ENCODE data around the gene ADISSP. TPM values are rescaled to one million over a fixed set of nuclear protein-coding genes. Genes with fewer than 3 reads are reported as not detected.

Gene ADISSP
- total RNA-seq, 1 experiment from 2014 or later = 80.3 TPM

GRCh38 chr20:3716195-3716834 is 51.2 kb downstream of the ADISSP start:
- H3K27ac ChIP-seq (ENCODE audit: low read depth, low read length, poor library complexity, severe bottlenecking) = no peak overlapping the region
- no peak overlapping the region for H3K4me3 ChIP-seq (ENCODE audit: low read depth, low read length, poor library complexity, severe bottlenecking)
- intact Hi-C loops (cut with micrococcal nuclease; ENCODE audit: unreplicated experiment) = loop anchor here (2.0 to 5.0 kb wide), 2 partner anchors 51 to 368 kb away; partner anchors contain the start of gene ADISSP
- no peaks in the 10 kb centered on the region for H3K36me3 ChIP-seq (ENCODE audit: insufficient read depth, low read length, poor library complexity, severe bottlenecking)
- peaks cover 4% of the 10 kb centered on the region for H3K27me3 ChIP-seq (replicated peaks; ENCODE audit: insufficient read depth, low read depth, low read length, poor library complexity)
- DNase-seq (ENCODE audit: low spot score) = peak; percentile 72
- ChIA-PET POLR2A (ENCODE audit: low non-redundant PET) (no interaction called here), CTCF (interaction anchor here (0.5 to 1.2 kb wide), 4 partner anchors 51 to 399 kb away, joined by 3 to 5 read pairs (median 4); partner anchors contain the start of genes ADISSP, AP5S1 and SPEF1)
- H3K4me1 ChIP-seq (ENCODE audit: insufficient read depth, low read length, poor library complexity, severe bottlenecking) = no peaks in the 10 kb centered on the region
- no peaks in the 10 kb centered on the region for H3K9me3 ChIP-seq (ENCODE audit: low read depth, low read length, poor library complexity, severe bottlenecking)
- no TSS peak for BruUV-seq (replicated peaks)
- TF ChIP-seq EZH2 (IDR thresholded peaks at IDR 0.05; ENCODE audit: borderline replicate concordance, low read depth, low read length, poor library complexity, severe bottlenecking) = no peak
- TF ChIP-seq CTCF (conservative IDR thresholded peaks at IDR 0.05; ENCODE audit: low read depth, low read length) = peak; percentile 88

- Histone ChIP-seq H3K27ac (ENCODE audit: low read depth, low read length, poor library complexity, severe bottlenecking) (no peak overlapping the region), H3K27me3 (replicated peaks; ENCODE audit: insufficient read depth, low read depth, low read length, poor library complexity) (no peaks in the 10 kb centered on the region), H3K4me3 (ENCODE audit: low read depth, low read length, poor library complexity, severe bottlenecking) (no peak overlapping the region), H3K4me1 (ENCODE audit: insufficient read depth, low read length, poor library complexity, severe bottlenecking) (no peaks in the 10 kb centered on the region), H3K9me3 (ENCODE audit: low read depth, low read length, poor library complexity, severe bottlenecking) (no peaks in the 10 kb centered on the region), H3K36me3 (ENCODE audit: insufficient read depth, low read length, poor library complexity, severe bottlenecking) (no peaks in the 10 kb centered on the region)
- intact Hi-C loops (cut with micrococcal nuclease; ENCODE audit: unreplicated experiment) = loop anchor here (5.0 kb wide), 2 partner anchors 152 to 497 kb away; no protein-coding TSS in a partner anchor
- no peak for DNase-seq (ENCODE audit: low spot score)
- ChIA-PET POLR2A (ENCODE audit: low non-redundant PET) (interaction anchor here (0.6 kb wide), 1 partner anchor 33 kb away, joined by 3 read pairs; no protein-coding TSS in a partner anchor), CTCF (interaction anchor here (1.1 kb wide), 1 partner anchor 67 kb away, joined by 3 read pairs; the partner anchor contains the start of gene SPEF1)
- BruUV-seq (replicated peaks) = no TSS peak
- TF ChIP-seq EZH2 (IDR thresholded peaks at IDR 0.05; ENCODE audit: borderline replicate concordance, low read depth, low read length, poor library complexity, severe bottlenecking) (no peak), CTCF (conservative IDR thresholded peaks at IDR 0.05; ENCODE audit: low read depth, low read length) (no peak)
Measured at GRCh38 chr20:3714092-3714491, 53.5 kb downstream of the ADISSP start.

- POLR2A ChIA-PET (ENCODE audit: low non-redundant PET) = interaction anchor here (0.6 kb wide), 1 partner anchor 492 kb away, joined by 6 read pairs; no protein-coding TSS in a partner anchor
- intact Hi-C loops (cut with micrococcal nuclease; ENCODE audit: unreplicated experiment) = loop anchor here (5.0 kb wide), 2 partner anchors 150 to 495 kb away; no protein-coding TSS in a partner anchor
- CTCF ChIA-PET = interaction anchor here (0.6 kb wide), 1 partner anchor 59 kb away, joined by 11 read pairs; no protein-coding TSS in a partner anchor
- no peaks in the 10 kb centered on the region for H3K36me3 ChIP-seq (ENCODE audit: insufficient read depth, low read length, poor library complexity, severe bottlenecking)
- H3K27ac ChIP-seq (ENCODE audit: low read depth, low read length, poor library complexity, severe bottlenecking) = no peak within 1 kb of the TSS
- no peak for TF ChIP-seq CTCF (conservative IDR thresholded peaks at IDR 0.05; ENCODE audit: low read depth, low read length)
- TF ChIP-seq EZH2 (IDR thresholded peaks at IDR 0.05; ENCODE audit: borderline replicate concordance, low read depth, low read length, poor library complexity, severe bottlenecking) = no peak
- no peak for DNase-seq (ENCODE audit: low spot score)
- no peaks in the 10 kb centered on the region for H3K27me3 ChIP-seq (replicated peaks; ENCODE audit: insufficient read depth, low read depth, low read length, poor library complexity)
- no TSS peak for BruUV-seq (replicated peaks)
- H3K4me1 ChIP-seq (ENCODE audit: insufficient read depth, low read length, poor library complexity, severe bottlenecking) = no peaks in the 10 kb centered on the region
- H3K9me3 ChIP-seq (ENCODE audit: low read depth, low read length, poor library complexity, severe bottlenecking) = no peaks in the 10 kb centered on the region
- H3K4me3 ChIP-seq (ENCODE audit: low read depth, low read length, poor library complexity, severe bottlenecking) = no peak within 1 kb of the TSS
Measured at GRCh38 chr20:3712279-3712873, 55.2 kb downstream of the ADISSP start, which contains the start of gene SIGLEC1. Gene SIGLEC1 (minus strand): TSS chr20:3712600. CDS start chr20:3707128, 5,472 bp downstream.
